ENCODE measurements around the gene BCL6B.

Gene BCL6B

DNA sequence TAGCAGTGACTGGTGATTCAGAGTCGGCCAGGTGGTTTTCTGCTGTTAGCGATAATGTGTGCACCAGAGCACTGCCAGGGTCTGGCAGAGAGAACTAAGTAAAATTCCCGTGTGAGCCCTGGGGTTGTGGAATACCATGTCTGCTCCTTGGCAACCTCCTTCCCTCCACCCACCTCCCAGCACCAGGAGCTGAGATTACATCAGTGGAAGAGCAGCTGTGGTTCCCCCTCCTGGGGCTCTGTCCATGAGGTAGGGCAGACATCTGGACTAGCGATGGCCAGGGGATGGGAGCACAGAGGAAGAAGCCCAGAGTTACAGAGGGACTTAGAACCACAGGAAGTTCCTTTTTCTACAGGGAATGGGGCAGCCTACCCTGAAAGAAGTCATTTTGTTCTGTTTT, 41.4 kb downstream of the BCL6B start:
- no peak for DNase-seq

DNA sequence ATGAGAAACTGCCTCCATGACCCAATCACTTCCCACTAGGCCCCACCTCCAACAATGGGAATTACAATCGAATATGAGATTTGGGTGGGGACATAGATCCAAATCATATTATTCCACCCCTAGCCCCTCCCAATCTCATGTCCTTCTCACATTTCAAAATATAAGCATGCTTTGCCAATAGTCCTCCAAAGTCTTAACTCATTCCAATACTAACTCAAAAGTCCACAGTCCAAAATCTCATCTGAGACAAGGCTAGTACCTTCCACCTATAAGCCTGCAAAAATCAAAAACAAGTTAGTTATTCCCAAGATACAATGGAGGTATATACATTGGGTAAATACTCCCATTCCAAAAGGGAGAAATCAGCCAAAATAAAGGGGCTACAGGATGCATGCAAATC, 44.3 kb downstream of the BCL6B start:
- DNase-seq = no peak

DNA sequence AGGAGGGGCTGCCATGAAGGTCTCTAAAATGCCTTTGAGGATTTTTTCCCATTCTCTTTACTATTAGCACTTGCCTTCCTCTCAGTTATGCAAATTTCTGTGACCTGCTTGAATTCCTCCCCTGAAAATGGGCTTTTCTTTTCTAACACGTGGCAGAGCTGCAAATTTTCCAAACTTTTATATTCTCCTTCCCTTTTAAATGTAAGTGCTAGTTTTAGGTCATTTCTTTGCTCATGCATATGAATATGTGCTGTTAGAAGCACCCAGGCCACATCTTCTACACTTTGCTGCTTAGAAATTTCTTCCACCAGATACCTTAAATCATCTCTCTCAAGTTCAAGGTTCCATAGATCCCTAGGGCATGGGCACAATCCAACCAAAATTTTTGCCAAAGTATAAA, 45.4 kb downstream of the BCL6B start:
- DNase-seq = no peak

DNA sequence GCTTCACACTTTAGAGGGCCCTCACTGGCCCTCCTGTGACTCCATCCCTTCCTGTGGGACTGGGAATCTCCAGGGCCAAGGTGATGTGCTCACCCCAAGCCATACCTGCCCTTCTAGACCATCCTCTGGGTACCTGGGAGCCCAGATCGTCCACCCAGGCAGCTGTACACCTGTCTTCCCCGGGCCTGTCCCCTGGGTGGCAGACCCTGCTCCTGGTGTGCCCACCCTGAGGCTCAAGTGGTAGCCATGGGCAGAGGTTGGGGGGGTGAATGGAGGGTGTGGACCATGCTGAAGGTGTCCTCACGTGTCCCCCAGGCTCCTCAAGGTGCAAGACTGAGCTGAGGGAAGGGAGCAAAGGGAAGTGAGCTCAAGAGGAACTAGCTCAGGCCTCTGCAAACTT, 47.9 kb downstream of the BCL6B start:
- no peak for DNase-seq

DNA sequence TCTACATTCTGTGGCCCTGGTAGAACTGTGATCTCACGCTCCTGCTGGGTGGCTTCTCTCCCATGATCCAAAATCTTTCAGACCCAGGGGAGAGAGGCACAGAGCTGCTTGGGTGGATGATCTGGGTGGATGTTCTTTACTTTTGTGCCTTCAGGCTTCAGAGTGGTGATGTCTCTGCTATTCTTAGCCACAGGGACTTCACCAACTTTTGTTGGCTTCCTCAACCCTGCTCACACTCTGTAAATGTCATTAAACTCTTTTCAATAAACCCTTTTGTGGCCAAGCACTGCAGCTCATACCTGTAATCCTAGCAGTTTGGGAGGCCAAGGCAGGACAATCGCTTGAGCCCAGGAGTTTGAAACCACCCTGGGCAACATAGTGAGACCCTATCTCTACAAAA, 49.6 kb downstream of the BCL6B start:
- no peak for DNase-seq

DNA sequence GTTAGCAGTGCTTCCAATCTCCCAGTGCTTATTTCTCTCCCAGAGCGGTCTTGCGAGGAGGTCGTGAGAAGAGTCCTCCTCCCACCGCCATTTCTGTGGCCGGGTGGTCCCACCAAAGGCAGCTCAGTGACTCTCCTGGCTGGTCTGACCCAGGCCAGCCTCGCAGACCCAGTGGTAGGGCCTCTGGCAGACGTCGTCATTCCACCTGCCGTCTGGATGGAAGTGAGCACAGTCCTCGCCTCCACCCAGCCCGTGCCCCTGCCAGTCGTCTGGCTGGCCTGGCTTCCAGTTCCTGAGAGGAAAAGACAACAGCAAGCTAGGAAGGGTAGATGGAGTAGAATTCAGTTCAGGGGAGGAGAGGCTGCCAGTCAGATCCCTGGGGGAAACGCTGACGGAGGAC, 52.1 kb downstream of the BCL6B start:
- DNase-seq = no peak

DNA sequence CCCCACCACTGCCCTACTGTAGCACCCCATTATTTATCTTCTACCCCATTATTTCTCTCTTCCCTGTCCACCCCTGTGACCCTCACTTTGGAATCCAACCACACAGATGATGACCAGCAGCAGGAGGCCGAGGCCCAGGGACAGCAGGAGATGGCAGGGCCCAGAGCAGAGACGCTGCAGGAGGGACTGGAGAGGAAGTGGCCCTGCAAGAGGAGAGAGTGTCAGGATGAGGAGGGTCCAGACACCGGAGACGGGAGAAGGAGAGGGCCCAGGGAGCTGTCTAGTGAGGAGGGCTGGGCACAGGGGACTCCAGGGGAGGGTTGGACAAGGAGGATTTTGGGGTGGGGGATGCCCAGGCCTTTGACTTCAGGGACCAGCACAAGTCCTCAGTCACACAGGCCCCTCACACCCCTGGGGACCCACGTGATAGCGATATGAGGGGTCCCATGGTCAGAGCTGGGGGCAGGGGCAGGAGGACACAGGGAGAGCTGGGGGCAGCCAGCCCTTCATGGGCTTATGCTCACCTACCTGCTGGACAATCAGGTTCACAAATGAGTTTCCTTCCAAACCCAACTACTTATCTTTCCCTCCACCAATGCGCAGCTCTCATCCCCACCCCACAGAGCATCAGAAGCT, 55.2 kb downstream of the BCL6B start:
- DNase-seq = no peak

DNA sequence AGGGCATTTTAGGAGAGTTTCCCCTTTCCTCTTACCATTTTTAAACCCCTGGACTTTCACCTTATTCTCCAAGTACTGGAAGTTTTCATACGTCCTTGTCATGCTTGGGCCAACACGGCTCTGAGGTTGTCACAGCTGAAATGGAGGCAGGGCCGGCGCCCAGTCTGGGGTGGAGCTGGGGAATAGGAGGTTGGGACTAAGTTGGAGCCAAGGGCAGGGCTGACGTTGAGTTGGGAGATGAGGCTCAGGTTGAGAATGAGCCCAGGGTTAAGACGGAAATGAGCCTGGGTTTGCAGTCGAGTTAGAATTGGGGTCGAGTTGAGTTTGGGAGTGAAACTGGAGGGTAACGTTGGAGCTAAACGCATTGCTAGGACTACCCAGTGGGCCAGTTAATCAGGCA, 55.9 kb downstream of the BCL6B start:
- DNase-seq = no peak
